Gastroesophageal sphincter (tissue), 4 donors: ENCODE data around the gene SBK2. TPM values are rescaled to one million over a fixed set of nuclear protein-coding genes. Genes with fewer than 3 reads are reported as not detected.
A peak's percentile ranks its signal among the peaks of the same experiment; 100 is the strongest.

Experiments used
- ATAC-seq: fragments of 150-250 bp; one replicate; pipeline ENCODE4 v1.9.1; 2016; ENCODE audit warnings: mild to moderate bottlenecking, moderate library complexity
- H3K27ac ChIP-seq, 4 donors: fragments of 200-600 bp; sonication (generic) in 3 of 4; 1 replicate in 3 of 4; 2 replicates in 1 of 4; pipeline ENCODE4 v1.5.1; 2016 to 2019
- H3K27me3 ChIP-seq: fragments of 200-600 bp; sonication (generic); one replicate; pipeline ENCODE4 v1.5.1; 2019
- H3K36me3 ChIP-seq, 2 donors: fragments of 200-600 bp; sonication (generic); one replicate each; pipeline ENCODE4 v1.5.1; 2019; ENCODE audit warnings: control low read depth in 1 of 2
- H3K4me1 ChIP-seq, 3 donors: fragments of 200-600 bp; sonication (generic); 1 replicate in 2 of 3; 2 replicates in 1 of 3; pipeline ENCODE4 v1.5.1; 2016 to 2019; ENCODE audit warnings: control low read depth in 2 of 3
- H3K4me3 ChIP-seq, 2 donors: fragments of 200-600 bp; sonication (generic); one replicate each; pipeline ENCODE4 v1.5.1; 2019; ENCODE audit warnings: mild to moderate bottlenecking in 1 of 2, moderate library complexity in 1 of 2
- H3K9me3 ChIP-seq, 3 donors: fragments of 200-600 bp; sonication (generic); one replicate each; pipeline ENCODE4 v1.5.1; 2017 to 2019; ENCODE audit warnings: control low read depth in 2 of 3
- EP300 ChIP-seq: sonication (generic); formaldehyde crosslinking; IDR thresholded peaks from one replicate; pipeline ENCODE4 v1.6.1; 2017; ENCODE audit warnings: antibody characterized with exemption, mild to moderate bottlenecking
- POLR2A ChIP-seq, 2 donors: fragments of 450-650 bp; IDR thresholded peaks; one replicate each; pipeline ENCODE4 v1.6.1; 2017; ENCODE audit warnings: antibody characterized with exemption in 2 of 2, mild to moderate bottlenecking in 2 of 2, moderate library complexity in 1 of 2
- POLR2AphosphoS5 ChIP-seq: sonication (generic); formaldehyde crosslinking; IDR thresholded peaks from one replicate; pipeline ENCODE4 v1.6.1; 2017; ENCODE audit warnings: antibody characterized with exemption
- WGBS, 2 donors: methylation state at CpG; one replicate each; pipeline ENCODE4 v1.1.5; 2018; ENCODE audit warnings: low coverage in 1 of 2; 5-methylcytosine and 5-hydroxymethylcytosine counted together
- total RNA-seq, 4 donors: library from RNA; depleted of rRNA; stranded (reverse); fragments of >200 nt; gene quantifications; one replicate each; pipeline ENCODE4 v1.1.0, GENCODE V29; 2016
- TF ChIP-seq, protein P1 (sequence below), 4 experiments: fragments of 200-600 bp in 2 of 4; fragments of 450-650 bp in 2 of 4; sonication (generic) in 1 of 4; IDR thresholded peaks; one replicate each; pipeline ENCODE4 v1.5.1; 2017 to 2019; ENCODE audit warnings: antibody characterized with exemption in 4 of 4, mild to moderate bottlenecking in 2 of 4, moderate library complexity in 2 of 4

Gene SBK2
- total RNA-seq, 4 donors from 2014 or later: not detected

DNA sequence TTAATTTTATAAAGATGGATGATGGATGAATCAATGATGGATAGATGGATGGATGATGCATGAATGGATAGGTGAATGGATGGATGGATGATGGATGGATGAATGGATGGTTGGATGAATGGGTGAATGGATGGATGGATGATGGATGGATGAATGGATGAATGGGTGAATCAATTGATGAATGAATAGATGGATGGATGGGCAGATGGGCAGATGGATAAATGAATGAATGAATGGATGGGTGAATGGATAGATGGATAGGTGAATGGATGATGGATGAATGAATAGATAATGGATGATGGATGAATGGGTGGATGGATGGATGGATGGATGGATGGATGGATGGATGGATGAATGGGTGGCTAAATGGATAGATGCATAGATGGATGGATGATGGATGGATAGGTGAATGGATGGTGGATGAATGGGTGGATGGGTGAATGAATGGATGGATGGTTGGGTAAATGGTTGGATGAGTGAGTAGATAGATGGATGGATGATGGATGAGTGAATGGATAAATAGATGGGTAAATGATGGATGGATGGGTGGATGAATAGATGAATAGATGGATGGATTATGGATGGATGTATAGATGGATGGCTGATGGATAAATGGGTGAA, 30.9 kb upstream of the SBK2 start:
- H3K9me3 ChIP-seq: no peaks in the 10 kb centered on the region
- TF ChIP-seq POLR2AphosphoS5: no peak
- H3K4me3 ChIP-seq: no peak overlapping the region
- peaks cover 0 to 6% (median 0%) of the 10 kb centered on the region in 3 donors for H3K4me1 ChIP-seq
- no peak overlapping the region for H3K27ac ChIP-seq
- ATAC-seq: no peak
- no peaks in the 10 kb centered on the region for H3K36me3 ChIP-seq
- H3K27me3 ChIP-seq: peaks cover 31% of the 10 kb centered on the region

DNA sequence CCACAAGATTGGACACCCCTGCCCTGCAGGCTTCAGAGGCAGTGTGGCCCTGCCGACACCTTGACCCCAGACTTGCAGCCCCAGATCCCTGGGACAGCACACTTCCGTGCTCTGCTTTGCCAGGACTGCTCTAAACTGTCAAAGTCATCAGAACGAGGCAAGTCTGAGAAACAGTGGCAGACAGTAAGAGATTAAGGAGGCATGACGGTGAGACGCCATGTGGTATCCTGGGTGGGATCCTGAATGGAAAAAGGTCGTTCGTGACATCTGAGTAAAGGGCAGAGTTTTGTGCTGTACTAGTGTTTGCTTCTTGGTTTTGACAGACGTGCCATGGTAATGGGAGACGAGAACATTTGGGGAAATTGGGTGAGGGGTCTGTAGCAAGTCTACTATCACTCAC, 29.9 kb upstream of the SBK2 start:
- Histone ChIP-seq H3K9me3 (no peaks in the 10 kb centered on the region), H3K27me3 (peaks cover 31% of the 10 kb centered on the region), H3K4me3 (no peak overlapping the region), H3K27ac (no peak overlapping the region), H3K36me3 (no peaks in the 10 kb centered on the region), H3K4me1 (peaks cover 0 to 6% (median 0%) of the 10 kb centered on the region in 3 donors)
- WGBS, 2 donors: 32 to 35% methylated on average over 7 of the region's 9 CpGs
- ATAC-seq: no peak
- TF ChIP-seq EP300 (no peak), POLR2A (IDR thresholded peaks at IDR 0.05) (no peak), POLR2AphosphoS5 (no peak)
- TF ChIP-seq, protein P1, sequence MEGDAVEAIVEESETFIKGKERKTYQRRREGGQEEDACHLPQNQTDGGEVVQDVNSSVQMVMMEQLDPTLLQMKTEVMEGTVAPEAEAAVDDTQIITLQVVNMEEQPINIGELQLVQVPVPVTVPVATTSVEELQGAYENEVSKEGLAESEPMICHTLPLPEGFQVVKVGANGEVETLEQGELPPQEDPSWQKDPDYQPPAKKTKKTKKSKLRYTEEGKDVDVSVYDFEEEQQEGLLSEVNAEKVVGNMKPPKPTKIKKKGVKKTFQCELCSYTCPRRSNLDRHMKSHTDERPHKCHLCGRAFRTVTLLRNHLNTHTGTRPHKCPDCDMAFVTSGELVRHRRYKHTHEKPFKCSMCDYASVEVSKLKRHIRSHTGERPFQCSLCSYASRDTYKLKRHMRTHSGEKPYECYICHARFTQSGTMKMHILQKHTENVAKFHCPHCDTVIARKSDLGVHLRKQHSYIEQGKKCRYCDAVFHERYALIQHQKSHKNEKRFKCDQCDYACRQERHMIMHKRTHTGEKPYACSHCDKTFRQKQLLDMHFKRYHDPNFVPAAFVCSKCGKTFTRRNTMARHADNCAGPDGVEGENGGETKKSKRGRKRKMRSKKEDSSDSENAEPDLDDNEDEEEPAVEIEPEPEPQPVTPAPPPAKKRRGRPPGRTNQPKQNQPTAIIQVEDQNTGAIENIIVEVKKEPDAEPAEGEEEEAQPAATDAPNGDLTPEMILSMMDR (IDR thresholded peaks at IDR 0.05): no peak

DNA sequence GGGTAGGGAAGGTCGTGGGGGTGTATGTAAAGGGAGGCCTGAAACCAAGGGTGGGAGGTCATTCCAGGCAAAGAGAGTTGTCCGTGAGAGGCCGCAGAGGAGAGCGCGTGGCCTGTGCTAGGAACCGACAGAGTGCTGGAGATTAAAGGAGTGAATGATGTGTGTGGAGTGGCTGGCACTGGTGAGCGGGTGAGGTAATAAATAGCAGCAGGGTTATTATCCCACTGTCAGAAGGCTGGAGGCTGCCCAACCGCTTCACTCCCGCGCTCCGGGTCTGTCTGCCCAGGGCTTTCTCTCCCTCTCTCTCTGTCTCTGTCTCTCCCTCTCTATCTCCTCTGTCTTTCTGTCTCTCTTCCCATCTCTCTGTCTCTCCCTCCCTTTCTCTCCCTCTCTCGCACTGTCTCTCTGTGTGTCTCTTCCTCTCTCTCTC, 26.3 kb upstream of the SBK2 start:
- Histone ChIP-seq H3K27ac (no peak overlapping the region), H3K4me1 (peaks cover 0 to 6% (median 0%) of the 10 kb centered on the region in 3 donors), H3K9me3 (peaks cover 0 to 7% (median 0%) of the 10 kb centered on the region in 3 donors), H3K27me3 (peaks cover 50% of the 10 kb centered on the region), H3K36me3 (no peaks in the 10 kb centered on the region), H3K4me3 (no peak overlapping the region)
- TF ChIP-seq, protein P1 (IDR thresholded peaks at IDR 0.05): no peak
- TF ChIP-seq POLR2AphosphoS5: no peak
- ATAC-seq: peak; percentile 43
- WGBS, 2 donors: 6 to 37% methylated on average over 12 of the region's 12 CpGs

DNA sequence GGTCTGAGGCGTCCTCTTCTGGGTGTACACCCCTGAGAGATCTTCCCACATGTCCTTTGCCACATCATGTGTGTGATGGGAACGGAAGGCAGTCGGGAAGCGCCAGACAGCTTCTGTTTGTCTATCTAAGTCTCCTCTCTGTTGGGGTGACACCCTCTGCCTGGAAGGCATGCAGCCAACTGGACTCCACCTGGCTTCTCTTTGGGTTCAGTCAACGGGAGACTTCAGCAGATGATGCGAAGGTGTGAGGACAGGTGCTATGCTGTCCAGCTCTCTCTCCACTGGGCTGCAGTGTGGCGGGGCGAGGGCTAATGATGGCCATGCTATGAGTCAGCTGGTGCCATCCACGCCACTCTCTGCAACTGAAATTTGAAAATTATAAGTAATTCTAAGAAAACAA, 22.8 kb upstream of the SBK2 start:
- no peak for TF ChIP-seq EP300
- no peak for TF ChIP-seq POLR2AphosphoS5
- TF ChIP-seq, protein P1 (IDR thresholded peaks at IDR 0.05): no peak
- TF ChIP-seq POLR2A (IDR thresholded peaks at IDR 0.05): no peak
- peaks cover 37% of the 10 kb centered on the region for H3K27me3 ChIP-seq
- no peak overlapping the region for H3K27ac ChIP-seq
- peaks cover 0 to 6% (median 0%) of the 10 kb centered on the region in 3 donors for H3K4me1 ChIP-seq
- ATAC-seq: no peak
- H3K9me3 ChIP-seq: peaks cover 0 to 7% (median 0%) of the 10 kb centered on the region in 3 donors
- WGBS, 2 donors: 71 to 77% methylated on average over 1 to 5 of the region's 9 CpGs
- H3K4me3 ChIP-seq: no peak overlapping the region
- no peaks in the 10 kb centered on the region for H3K36me3 ChIP-seq

DNA sequence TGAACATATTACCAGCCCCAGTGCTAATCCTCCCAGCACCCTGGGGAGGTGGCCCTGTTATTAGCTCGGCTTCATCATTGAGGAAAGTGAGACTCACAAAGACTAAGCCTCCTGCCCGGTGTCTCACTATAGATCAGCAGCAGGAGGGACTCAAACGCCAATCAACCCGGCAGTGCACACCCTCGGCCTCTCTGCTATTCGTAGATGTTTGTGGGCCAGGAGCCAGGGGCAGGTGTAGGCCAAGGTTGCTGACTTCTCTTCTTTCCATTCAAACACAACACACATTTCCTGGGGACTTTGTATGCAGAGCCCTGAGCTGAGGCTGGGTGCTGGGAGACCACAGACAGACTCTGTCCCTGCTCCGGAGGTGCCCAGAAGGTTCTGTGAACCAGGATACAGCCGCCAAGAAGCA, 17.8 kb upstream of the SBK2 start:
- no peak for ATAC-seq
- Histone ChIP-seq H3K4me1 (no peaks in the 10 kb centered on the region), H3K27me3 (peaks cover 60% of the 10 kb centered on the region), H3K9me3 (no peaks in the 10 kb centered on the region), H3K36me3 (no peaks in the 10 kb centered on the region), H3K27ac (no peak overlapping the region), H3K4me3 (no peak overlapping the region)
- TF ChIP-seq POLR2A (IDR thresholded peaks at IDR 0.05) (no peak), POLR2AphosphoS5 (no peak), EP300 (no peak)
- TF ChIP-seq, protein P1 (IDR thresholded peaks at IDR 0.05): no peak
- 44 to 63% methylated on average over 1 to 3 of the region's 8 CpGs for WGBS, 2 donors
